Stimulated activated CD8-positive, alpha-beta memory T cell treated with anti-CD3 and anti-CD28 coated beads, Interleukin-2, amount 100 ng/mL, for 1 hour (primary cell): ENCODE measurements around the gene GADD45GIP1.
A peak's percentile ranks its signal among the peaks of the same experiment; 100 is the strongest.
"Not testable (repeated sequence)": the region's sequence is repeated elsewhere in the genome, so short reads cannot be mapped to it uniquely, and the experiment has no call there.

Experiments
- DNase-seq, 2 donors: peaks; one replicate each; pipeline ENCODE4 v3.0.0-alpha.2; 2020; ENCODE audit warnings: low read depth in 2 of 2

Gene GADD45GIP1

DNA sequence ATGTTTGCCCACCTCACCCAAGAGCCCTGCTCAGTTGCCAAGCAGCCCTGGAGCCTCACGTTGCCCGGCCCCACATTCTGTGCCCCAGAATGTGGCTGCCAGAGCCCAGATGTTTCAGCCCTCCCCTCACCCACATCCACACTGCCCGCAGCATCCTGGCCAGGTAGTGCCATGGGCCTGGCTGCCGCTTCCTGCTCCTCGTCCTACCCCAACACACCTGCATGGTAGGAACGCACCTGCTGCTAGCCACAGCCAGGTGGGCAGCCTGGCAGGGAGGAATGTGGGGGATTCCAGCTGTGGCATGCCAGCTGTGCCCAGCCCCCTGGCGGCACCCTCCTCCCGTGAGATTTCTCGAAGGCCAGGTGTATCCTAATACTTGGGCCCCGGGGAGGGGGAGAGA, 30.8 kb upstream of the GADD45GIP1 start:
- DNase-seq: no peak

DNA sequence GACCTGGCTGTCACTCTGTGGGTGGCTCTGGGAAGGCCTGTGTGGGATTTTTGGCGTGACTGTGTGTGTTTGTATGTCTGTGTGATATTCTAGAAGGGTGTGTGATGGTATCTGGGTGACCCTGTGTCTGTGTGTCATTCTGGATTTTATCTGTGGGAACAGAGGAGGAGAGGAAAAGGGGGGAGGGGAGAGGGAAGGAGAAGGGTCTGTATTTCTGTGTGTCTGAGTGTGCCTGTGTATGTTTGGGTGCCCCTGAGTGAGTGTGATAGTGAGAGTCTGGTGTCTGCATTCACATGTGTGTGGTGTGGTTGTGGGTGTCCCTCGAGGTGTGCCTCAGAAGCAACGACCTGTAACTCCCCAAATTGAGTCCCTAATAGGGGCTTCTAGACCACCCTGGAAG, 30.2 kb upstream of the GADD45GIP1 start:
- no peak for DNase-seq

DNA sequence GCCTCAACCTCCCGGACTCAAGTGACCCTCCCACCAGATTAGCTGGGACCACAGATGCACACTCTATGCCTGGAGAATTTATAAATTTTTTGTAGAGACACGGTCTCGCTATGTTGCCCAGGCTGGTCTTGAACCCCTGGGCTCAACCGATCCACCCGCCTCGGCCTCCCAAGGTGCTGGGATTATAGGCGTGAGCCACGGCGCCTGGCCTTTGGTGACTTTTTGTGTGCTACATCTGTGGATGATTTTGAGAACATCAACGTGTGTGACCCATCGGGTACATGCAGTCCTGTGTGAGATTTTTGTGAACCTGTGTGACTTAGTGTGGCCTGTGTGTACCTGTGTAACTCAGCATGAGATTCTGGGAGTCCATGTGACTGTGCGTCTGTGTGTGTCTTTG, 29.7 kb upstream of the GADD45GIP1 start:
- no peak for DNase-seq

DNA sequence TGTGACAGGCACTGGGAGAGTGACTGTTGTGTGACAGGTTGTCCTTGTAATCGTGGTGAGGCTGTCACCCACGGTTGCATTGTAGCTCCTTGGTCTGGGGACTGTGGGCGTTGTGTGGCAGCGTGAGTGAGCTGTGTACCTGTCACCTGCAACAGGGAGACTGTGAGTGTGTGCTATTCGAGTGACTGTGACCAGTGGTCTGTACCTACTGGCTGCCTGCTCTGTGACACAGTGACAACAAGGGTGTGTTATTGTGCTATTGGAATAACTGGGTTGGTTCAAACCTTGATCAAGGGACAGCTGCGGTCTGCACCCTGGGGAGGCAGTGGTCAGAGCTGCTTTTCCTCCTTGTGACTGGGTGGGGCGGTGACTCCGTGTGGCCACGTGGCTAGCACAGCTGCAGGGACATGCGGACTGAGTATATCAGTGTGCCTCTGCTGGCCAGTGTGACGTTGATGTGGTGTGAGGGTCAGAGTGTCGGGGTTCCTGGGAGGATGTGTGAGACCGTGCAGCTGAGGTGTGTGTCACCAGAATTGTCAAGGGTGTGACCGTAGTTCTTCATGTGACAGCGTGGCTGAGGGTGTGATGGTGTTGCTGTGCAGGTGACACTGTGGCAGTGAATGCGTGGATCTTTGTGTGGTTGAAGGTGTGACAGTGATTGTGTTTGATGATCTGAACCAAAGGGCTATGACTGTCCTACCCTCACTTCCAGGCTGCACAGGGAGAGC, 28.2 kb upstream of the GADD45GIP1 start:
- DNase-seq: no peak

DNA sequence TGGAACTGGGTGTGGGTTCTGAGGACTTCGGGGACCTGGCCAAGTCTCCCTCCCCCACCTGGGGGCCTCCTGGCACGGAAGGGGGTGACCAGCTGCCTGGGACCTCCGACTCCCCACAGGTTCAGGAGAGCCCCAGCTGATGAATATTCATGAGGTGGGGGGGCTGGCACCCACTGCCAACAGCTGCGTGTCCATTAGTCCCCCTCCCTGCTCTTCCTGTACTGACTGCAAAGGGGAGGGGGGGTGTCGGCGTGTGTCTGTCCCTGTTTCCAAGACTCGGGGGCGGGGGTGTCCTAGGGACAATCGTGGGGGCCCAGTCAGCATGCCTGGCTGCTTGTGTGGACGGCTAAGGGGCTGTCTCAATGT, 27.6 kb upstream of the GADD45GIP1 start:
- no peak for DNase-seq

DNA sequence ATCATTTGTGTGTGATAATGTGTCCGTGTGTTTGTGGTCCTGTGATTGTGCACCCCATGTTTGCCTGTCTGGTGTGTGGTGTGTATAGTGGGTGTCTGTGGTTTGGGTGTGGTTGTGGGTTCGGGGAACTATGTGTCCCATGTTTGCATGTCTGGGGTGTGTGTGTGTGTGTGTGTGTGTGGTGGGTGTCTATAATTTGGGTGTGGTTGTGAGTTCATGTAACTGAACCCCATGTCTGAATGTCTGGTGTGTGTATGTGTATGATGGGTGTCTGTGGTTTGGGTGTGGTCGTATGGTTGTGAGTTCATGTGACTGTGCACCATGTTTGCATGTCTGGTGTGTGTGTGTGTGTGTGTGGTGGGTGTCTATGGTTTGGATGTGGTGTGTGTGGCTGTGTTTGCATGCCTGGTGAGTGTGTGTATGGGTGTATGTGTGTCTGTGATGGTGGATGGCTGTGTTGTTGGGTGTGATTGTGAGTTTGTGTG, 27.2 kb upstream of the GADD45GIP1 start:
- no peak for DNase-seq

DNA sequence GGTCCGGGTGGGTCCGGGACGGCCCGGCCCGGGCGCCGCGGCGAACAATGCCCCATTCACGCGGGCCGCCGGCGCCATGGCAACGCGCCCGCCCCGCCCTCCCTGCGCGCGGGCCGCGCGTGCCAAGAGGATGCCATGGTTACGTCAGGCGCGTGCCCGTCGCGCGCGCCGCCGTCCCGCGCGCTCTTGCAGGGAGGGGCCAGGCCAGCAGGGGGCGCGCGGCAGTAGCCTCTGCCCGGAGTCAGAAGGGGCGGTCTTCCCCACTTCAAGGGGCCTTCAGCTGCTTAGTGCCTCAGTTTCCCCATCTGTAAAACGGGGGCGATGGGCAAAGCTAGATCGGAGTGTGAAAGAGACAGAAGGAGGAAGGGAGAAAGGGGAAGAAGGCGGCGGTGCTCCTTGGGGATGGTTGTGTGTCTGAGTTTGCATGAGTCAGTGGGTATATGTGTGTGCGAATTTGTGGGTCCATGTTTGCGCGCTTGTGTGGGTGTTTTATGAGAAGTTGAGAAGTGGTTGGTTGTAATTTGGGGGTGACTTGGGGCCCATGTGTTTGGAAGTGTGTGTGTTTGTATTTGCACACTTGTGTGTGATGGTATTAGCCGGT, 26.6 kb upstream of the GADD45GIP1 start:
- peak; percentile 65 to 68 for DNase-seq

DNA sequence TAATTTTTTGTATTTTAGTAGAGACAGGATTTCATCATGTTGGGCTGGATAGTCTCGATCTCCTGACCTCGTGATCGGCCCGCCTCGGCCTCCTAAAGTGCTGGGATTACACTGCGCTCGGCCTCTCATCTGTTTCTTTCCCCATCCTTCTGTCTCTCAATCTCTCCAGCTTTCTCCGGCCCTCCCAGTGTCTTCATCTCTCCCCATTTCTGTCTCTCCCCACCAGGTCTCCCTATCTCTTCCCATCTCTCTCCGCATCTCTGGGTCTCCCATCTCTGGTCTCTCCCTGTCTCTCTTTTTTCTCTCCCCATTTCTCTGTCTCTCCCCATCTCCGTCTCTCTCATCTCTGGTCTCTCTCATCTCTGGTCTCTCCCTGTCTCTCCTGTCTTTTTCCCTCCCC, 26.1 kb upstream of the GADD45GIP1 start:
- DNase-seq: no peak

DNA sequence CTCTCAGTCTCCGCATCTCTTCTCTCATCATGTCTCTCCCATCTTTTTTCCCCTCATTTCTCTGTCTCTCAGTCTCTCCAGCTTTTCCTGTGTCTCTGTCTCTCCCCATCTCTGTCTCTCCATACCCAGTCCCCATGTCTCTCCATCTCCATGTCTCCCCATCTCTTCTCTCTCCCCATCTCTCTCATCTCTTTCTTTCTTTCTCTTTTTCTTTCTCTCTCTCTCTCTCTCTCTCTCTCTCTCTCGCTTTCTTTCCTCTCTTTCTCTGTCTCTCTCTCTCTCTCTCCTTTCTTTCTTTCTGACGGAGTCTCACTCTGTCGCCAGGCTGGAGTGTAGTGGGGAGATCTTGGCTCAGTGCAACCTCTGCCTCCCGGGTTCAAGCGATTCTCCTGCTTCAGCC, 25.6 kb upstream of the GADD45GIP1 start:
- no peak for DNase-seq

DNA sequence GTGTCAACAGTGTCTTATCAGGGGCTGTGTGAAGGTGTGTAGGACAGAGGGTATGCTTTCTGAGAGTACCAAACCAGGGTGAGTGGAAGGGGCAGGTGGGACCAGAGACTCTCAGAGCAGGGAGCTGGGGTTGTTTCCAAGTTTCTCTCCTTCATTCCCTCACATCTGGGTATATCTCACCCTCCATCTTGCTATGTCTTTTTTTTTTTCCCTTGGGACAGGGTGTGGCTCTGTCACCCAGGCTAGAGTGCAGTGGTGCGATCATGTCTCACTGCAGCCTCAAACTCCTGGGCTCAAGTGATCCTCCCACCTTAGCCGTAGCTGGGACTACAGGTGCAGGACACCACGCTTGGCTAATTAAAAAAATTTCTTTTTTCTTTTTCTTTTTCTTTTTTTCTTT, 23.0 kb upstream of the GADD45GIP1 start:
- no peak for DNase-seq

DNA sequence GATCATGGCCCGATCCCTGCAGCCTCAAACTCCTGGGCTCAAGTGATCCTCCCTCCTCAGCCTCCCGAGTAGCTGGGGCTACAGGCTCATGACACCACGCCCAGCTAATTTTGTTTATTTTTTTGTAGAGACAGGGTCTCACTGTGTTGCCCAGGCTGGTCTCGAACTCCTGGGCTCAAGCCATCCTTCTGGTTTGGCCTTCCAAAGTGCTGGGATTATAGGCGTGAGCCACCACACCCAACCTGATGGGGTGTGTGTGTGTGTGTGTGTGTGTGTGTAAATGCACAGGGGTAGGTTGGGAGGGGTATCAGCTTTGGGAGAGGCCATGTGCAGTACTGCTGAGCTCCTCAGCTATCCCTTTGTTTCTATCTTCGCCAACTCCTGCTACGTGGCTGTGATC, 19.1 kb upstream of the GADD45GIP1 start:
- not testable (repeated sequence) for DNase-seq

DNA sequence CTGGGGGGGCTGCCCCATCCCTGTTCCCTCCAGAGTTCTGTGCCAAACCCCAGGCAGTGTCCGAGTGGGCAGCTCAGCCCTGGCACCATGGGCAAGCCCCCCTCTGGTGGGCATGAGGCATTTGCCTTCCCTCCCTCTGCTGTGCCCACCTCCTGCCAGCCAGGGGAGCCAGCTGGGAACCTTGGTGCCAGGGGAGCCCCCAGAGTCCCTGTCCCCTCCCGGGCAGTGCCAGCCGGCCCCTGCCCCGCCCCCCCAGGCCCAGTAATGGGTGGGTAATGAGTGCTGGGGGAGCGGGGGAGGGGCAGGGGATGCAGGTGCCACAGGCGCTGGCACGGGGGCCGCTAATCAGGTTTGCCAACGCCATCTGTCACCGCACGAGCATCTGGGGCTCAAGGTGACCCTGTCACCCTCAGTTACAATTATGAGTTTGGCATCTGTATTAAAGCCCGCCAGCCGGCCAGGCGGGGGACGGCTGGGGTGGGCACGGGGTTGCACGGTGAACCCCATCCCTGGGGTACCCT, 18.3 kb upstream of the GADD45GIP1 start:
- DNase-seq: no peak

DNA sequence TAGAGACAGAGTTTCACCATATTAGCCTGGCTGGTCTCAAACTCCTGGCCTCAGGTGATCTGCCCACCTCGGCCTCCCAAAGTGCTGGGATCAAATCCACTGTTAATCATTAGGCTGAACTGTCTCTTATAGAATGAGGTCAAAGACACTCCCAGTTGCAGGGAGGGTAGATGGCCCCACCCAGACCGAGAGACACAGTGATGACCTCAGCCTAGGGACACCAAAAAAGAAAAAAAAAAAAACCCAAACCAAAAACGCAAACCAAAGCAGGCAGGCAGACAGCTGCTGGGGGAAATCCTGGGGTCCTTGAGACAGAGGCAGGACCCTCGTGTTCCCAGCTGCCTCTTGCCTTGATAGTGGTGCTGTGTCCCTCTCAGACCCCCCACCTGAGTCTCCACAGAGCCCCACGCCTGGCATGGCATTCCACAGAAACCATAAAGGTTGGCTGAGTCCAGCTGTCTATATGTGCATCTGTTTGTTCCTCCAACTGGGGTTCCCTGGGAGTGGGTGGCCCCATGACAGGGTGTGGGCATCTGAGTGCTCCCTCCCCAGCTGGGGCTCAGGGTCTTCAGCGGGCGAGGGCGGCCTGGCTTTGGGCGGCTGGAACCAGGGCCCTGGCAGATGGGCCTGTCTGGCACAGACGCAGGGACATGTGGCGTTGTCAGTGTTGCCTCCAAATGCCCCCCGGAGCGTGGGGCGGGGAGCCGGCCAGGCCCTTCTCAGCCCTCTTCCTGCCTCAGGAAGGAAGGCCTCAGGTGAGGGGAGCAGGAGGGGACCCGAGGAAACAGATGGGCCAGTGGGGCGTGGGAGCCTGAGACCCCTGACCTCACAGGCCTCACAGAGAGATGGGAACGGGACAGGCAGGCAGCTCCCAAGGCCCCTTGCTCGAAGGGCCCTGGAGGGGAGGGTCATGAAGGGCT, 17.5 kb upstream of the GADD45GIP1 start:
- DNase-seq: no peak

DNA sequence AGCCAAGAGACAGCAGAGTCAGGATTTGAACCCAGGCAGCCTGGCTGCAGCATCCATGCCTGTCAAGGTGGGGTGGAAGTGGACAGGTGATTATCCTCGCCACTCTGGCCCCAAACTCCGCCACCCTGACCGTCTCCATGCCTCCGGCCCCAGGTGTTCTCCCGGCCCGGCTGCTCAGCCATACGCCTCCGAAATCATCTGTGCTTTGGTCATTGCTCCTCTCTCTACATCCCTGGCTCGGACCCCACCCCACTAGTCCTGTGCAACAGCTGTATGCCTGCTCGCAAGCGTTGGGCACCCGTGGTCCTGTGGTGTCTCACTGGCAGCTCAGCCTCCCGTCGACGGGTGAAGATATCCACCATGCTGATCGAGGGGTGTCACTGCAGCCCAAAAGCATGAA, 16.2 kb upstream of the GADD45GIP1 start:
- no peak for DNase-seq

DNA sequence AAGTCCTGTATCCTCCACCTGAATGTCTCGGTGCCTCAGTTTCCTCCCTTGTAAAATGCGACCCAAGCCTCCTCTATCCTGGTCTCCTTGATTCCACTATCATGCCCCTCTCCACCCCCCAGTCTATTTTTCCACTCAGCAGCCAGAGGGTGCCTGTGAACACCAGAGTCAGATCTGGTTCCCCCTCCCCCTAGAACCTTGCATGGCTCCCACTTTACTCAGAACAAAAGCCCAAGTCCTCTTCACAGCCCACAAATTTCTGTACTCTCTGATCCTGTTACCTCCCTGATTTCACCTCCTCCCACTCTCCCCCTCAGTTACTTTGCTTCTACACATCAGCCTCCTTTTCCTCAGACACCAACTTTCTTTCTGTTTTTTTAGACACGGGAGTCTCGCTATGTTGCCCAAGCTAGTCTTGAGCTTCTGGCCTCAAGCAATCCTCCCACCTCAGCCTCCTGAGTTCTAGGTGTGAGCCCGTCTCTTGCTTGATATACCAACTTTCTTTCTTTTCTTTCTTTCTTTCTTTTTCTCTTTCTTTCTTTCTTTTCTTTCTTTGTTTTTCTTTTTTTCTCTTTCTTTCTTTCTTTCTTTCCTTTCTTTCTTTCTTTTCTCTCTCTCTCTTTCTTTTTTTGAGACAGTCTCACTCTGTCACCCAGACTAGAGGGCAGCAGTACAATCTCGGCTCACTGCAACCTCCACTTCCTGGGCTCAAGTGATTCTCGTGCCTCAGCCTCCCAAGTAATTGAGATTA, 13.2 kb upstream of the GADD45GIP1 start:
- DNase-seq: no peak

DNA sequence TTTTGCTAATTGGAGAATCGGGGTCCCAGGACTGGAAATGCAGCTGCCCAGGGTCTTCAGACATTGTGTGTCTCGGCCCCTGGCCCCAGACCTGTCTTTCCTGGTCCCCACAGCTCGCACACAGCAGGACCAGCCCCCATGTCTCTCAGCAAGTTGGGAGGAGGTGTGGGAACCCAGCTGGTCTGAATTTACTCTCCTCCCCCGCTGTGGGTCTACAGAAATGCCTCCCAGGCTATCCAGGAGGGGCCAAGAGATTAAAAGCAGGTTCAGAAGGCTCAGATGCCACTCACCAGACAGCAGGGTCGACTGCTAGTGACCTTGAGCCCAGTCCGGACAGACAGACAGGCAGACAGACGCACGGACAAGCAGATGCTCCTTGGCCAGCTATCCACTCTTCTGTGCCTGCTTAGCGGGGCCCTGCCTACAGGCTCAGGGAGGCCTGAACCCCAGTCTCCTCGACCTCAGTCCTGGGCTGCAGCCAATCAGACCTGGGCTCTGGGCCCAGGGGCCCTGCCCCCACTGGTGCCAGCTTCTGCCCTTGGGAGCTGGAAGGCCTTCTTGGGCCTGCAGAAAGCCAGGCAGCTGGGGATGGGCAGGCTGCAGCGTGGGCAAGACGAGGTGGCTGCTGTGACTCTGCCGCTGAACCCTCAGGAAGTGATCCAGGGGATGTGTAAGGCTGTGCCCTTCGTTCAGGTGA, 12.4 kb upstream of the GADD45GIP1 start, which contains the start of gene DAND5:
Gene DAND5, plus strand, starts transcription at position 285 of the 697 bp plus-strand sequence. Its CDS starts 85 bp downstream, at position 370.
- no peak for DNase-seq

DNA sequence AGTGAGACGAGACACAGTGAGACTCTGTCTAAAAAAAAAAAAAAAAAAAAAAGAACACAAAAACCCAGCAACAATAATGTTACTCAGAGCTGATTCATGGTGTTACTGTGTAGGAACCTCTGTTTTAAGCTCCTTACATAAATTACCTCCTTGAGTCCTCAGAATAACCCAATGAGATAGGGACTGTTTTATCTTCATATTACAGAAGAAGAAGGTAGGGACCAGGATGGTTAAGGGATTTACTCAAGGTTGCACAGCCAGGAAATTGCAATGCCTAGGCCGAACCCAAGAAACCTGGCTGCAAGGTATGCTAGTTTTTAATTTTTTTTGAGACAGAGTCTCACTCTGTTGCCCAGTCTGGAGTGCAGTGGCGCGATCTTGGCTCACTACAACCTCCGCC, 10.9 kb upstream of the GADD45GIP1 start:
- no peak for DNase-seq

DNA sequence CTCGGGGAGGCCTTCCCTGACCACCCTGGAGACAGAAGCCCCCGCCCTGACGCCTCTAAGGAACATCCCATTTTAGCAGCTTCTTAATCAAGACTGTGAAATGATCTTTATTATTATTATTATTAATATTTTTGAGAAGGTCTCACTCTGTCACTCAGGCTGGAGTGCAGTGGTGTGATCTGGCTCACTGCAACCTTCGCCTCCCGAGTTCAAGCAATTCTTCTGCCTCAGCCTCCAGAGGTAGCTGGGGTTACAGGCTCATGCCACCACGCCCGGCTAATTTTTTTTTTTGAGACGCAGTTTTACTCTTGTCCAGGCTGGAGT, 8.8 kb upstream of the GADD45GIP1 start:
- DNase-seq: no peak

DNA sequence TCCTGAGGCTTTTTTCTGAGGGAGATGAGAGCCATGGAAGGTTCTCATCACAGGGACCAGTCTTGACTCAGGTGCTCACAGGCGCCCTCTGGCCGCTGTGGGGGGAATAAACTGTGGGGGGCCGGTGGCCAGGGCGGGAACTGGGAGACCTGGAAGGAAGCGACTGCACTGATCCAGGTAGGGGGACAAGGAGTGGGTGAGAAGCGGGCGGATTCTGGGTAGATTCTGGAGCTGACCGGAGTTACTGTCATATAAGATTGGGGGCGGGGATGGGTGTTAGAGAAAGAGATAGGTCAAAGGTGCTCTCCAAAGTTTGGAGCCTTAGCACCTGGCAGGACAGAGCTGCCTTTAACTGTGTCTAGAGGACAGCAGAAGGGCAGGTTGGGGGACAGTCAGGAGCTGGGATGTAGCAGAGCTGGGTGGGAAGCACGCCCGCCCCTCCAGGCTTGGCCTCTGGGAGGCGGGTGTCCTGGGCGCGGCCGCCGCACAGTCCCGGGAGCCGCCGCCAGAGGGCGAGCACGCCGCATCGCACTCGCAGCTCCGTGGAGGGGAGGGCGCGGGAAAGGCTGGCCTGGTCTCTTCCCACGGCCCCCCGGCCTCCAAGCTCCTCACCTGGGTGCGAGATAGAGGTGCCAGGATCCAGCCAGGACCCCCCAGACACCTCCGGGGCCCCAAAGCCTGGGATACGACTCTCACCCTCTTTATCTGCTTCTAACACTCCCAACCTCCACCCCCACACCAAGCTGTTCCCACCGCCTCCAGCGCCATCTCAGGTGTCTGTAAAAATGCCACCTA, 8.2 kb upstream of the GADD45GIP1 start:
- peak; percentile 57 to 61 for DNase-seq

DNA sequence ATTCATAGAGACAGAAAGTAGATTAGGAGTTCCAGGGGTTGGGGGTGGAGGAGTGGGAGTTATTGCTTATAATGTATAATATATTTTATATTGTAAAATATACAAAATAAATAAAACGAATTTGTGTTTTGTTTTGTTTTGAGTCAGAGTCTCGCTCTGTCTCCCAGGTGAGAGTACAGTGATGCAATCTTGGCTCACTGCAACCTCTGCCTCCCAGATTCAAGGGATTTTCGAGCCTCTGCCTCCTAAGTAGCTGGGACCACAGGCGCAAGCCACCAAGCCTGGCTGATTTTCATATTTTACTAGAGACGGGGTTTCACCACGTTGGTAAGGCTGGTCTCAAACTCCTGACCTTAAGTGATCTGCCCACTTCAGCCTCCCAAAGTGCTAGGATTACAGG, 2.5 kb upstream of the GADD45GIP1 start:
- DNase-seq: no peak
